Measurements from ENCODE around the gene SLC5A3.

- no peak for TF ChIP-seq CBX5 (IDR thresholded peaks at IDR 0.05; ENCODE audit: low read depth, low read length)
- no peak for TF ChIP-seq YY1 (IDR thresholded peaks at IDR 0.05; ENCODE audit: low read depth, low read length)
- TF ChIP-seq SRF (IDR thresholded peaks at IDR 0.05; ENCODE audit: low read depth, low read length) = no peak
Observed at GRCh38 chr21:34073032-34073748, at the start of gene SLC5A3, which contains the start of gene MRPS6.
